Renal pelvis (tissue), 4 donors: Measurements from ENCODE around the gene ZRANB2. TPM values are rescaled to one million over a fixed set of nuclear protein-coding genes. Genes with fewer than 3 reads are reported as not detected.

ENCODE experiments used
- DNase-seq: peaks from one replicate; pipeline ENCODE4 v3.0.0-alpha.2; 2013
- polyA plus RNA-seq, 3 donors: library from polyadenylated mRNA; unstranded; fragments of 120-200 nt; gene quantifications; one replicate each; pipeline ENCODE4 v1.2.1, GENCODE V29; 2013; ENCODE audit not compliant: insufficient read length in 3 of 3

Gene ZRANB2
- polyA plus RNA-seq, 3 donors, result 143 to 203 (median 202) TPM

DNA sequence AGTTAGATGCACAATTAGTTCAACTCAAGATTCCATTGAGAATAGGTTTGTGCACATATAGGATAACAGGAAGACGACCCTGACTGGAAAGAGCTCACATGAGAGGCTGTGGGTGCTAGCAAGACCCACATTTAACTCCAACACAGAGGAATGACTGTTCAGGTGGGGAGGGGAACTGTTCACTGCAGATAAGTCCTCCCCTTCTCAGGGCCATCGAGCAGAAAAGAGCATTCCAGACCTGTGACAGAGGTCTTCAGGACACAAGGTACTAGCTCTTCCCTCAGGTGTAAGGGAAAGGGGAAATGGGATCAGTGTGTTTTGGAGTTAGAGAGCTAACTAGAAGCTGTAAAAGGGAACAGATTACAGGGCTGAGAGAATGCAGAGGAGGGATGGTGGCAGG lies 41.9 kb downstream of the ZRANB2 start:
- no peak for DNase-seq

DNA sequence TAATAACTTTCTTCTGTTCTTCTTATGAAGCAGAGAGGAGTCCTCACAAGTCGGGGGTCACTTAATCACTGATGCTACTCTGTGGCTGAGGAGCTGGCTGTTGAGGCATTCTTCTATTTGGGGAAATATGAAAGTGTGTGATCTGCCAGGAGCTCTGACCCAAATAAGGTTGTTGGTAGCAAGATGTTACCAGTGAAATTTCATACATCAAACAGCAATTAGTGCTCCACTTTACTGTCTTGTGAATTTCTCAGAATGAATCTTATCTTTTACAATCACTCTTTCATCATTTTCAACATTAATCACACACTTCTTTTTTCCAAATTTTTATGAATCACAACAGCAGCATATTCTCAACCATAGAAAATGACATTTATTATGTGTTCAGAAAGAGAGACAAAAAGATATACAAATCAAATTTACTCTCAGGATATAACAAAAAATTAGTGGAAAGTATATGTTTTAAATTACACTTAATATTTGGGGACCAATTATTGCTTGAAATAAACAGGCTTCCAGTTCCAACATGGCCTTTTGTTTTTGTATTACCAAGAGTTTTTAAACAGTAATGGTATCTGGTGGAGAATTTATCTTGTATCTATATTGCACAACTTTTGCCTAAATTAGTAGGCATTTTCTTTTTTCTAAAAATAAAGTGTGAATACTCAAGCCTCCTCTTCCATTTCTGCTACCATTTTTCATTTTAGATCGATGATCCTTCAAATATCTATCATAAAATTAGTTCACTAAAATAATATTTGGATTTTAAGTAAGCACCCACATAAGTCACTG lies 42.8 kb downstream of the ZRANB2 start:
- no peak for DNase-seq

DNA sequence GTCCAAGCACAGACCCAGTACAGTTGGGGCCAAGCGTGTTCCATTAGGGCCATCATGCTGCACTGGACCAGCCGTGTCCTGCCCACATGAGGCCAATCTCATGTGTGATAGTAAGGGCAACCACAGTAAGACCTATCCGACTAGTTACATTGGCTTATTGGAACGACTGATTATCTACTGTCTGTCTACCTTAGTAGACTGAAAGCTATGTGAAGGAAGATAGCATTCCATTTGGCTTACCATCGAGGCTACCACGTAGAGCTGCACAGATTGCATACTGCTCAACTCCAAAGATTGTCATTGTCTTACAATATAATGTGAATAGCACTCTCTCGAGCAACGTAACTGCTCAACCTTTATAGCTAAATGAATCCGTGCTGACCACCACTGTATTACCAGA lies 43.8 kb downstream of the ZRANB2 start:
- no peak for DNase-seq

DNA sequence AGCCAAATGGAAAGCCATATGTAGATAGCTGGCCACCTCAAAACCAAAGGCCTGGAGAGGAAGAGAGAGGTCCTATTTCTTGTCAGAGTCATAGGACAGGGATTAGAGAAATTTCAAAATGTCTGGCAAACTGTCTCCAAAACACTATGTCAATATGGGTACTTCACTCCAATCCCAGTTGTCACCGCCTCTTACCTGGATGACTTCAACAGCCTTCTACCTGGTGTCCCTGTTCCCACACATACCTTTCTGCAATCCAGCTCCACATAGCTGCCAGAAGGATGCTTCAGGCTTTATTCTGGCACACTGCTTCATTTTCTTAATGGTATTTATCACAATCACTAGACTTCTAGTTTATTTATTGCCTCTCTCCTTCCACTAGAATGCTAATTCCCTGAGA lies 47.7 kb downstream of the ZRANB2 start:
- no peak for DNase-seq

DNA sequence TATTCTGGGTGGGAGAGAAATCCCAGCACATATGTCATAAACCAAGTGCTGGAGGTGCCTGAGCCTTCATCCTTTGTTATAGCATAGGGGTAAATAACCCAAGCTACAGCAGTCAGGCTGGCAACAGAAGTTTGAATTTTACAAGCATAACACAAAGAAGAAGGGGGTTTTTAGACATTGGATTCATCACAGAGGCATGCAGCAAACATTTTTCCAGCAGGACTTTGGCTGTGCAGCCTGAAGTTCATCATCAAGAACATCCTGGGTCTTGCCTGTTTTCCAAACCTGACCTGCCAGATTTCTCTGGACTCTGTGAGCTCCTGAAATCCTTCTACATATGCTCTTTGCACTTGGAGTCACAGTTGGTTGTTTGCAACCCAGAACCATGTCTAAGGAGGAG lies 49.4 kb downstream of the ZRANB2 start:
- DNase-seq, result no peak

DNA sequence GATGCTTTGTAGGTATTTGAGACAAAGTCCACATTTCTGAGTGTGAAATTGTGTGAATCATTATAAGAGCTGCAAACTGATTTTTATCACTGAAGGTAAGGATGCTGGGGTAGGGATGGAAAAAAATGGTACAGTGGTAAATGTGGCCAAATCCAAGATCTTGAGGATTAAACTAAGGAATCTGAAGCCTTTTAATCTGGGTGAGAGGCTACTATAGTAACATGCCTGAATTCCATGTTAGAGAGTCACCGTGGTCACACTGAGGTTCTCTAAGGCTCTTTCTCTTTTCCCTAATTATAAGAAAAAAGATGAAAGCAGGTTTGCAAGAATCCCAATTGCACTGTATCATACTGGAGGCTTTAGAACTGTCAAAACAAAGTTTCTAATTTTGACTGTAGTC lies 50.8 kb downstream of the ZRANB2 start:
- no peak for DNase-seq

DNA sequence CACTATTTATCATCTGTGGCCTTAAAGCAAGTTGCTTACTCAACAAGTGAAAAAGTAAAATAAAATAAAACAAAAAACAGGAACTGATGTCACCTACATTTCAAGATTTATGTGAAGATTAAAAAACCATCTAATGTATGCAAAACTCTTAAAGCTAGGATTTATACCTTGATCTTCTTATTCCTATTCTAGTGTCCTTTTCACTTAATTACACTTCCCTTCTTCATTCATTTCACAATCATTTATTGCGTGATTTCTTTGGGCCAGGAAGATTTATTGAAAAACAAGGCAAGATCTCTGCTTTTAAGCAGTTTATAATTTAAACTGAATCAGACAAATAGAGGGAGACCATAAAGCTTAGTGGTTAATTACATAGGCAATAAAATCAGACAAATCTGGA lies 51.9 kb downstream of the ZRANB2 start:
- no peak for DNase-seq

DNA sequence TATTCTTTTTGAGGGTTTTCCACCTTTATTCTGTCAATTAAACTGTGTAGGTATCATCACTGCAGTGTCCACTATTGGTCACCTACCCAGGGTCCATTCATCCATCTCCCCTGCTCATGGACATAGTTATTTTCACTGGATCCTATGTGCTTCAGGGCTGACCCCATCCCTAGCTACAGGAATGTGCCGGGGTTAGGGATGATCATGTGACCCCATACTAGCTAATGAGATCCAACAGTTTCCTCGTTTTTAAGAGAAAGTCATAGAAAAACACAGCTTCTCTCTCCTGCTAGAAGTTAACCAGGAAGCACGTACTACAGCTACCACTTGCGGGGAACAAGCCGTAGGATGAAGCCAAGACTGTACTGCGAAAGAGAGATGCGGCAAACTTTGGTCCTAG lies 52.8 kb downstream of the ZRANB2 start:
- DNase-seq, result no peak

DNA sequence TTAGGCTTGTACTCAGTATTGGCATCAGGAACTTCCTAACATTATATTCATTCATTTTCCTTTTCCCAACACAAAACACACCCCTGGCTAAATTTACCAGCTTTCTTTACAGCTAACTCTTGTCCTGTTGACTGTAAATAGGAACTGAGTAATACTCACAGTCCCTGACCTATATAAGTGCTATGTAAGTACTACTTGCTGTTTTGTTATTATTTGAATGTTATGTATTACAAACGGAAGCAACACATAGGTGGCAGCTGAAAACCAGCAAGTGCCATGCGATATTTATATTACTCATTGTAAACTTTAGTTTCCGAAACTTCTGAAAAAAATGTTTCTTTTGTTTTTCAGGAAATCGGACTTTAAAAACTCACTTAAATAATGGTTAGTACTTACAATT lies 54.7 kb downstream of the ZRANB2 start:
- DNase-seq, result no peak

DNA sequence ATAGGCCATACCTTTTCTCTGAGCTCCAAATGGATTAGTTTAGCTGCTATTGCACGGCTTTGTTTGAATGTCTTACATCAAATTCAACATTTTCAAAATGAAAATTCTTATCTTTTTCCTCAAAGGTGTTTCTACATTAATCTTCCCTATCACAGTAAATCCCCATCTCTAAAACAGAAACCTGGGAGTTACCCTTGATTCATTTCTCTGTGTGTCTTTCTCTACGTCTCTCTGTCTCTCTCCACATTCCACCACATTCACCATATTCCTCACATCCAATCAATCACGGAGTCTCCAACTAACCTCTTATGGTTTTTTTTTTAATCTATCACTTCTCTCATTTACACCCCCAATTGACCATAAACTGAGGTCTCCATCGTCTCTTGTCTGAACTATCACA lies 57.3 kb downstream of the ZRANB2 start:
- DNase-seq, result no peak

DNA sequence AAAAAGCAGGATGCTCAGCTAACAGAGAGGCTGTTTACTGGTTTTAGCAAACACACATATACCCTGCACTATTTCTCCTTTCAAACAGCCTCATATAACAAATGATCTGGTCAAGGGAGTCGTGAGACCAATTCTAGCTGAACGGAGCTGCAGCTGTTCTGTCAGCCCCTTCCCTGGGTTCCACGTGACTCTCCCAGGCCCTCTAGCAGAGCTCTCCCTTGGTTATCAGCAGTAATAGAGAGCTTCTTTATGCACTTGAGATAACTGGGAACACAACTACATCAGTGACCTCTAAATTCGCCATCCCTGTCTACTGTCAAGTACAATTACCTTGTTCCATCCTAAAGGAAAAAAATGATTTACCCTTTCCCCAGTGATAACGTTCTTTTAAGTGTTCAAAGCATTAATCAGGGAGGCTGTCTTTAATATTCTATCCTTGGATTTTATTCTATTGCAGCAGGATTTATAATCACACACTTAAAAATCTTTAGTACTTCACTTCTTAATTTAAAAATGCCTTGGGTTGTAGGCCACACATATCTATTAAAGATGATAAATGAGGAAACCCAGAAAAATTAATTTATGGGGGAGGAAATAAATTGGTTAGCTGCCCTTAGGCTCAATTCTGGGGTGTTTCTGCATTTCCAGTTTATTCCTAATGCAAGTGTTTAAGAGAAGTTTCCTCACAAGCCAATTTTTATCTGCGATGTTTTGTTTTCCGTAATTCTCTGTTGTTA lies 61.4 kb downstream of the ZRANB2 start:
- no peak for DNase-seq

DNA sequence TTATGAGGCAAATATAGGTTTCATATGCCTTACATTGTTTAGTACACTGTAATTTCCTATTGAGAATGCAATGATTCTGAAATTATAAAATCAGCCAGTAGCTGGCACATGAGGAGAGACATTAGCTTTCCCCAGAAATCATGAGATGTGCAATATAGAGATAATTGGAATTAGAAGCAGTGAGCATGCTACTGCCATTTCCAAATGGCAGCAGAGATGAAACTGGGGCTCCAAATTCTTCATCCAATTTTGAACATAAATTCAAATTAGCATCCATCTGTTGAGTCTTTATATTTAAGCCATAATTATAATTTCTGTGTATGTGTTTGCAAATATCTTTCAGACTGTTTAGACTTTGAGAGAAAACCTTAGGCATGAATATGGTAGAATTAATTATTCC lies 62.0 kb downstream of the ZRANB2 start:
- no peak for DNase-seq

DNA sequence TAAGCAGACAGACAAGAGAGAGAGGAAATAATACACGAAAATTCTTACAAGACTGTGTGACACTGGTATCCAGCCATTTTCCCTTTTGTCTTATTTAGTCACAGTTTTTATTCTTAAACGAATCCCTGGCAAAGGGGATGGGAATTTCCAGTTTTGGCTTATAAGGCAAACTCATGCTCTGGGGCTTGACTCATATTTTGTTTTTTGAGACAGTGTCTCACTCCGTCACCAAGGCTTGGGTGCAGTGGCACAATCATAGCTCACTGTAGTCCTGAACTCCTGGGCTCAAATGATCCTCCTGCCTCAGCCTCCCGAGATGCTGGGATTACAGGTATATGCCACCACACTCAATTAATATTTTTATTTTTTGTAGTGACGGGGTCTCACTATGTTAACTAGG lies 65.1 kb downstream of the ZRANB2 start:
- DNase-seq, result no peak

DNA sequence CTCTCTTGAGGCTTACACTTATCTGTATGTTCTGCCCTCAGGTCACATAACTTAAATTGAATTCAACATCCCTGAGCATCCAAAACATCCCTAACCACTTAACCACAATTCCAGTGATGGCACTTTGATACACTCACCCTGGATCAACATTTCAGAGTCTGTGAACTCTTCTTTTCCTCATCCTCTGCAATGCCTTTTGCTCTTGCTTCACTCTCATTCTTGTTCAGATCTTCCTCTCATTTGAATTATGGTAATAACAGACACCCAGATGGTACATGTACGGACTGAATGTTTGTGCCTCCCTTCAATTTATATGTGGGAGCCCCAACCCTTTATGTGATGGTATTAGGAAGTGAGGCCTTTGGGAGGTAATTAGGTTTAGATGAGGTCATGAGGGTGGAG lies 66.7 kb downstream of the ZRANB2 start:
- DNase-seq, result no peak

Other genes with a start within 250 kb of the ZRANB2 start
- 10 to 100 TPM; 37.4 to 46.8 (median 38.9) TPM for gene PTGER3, start 33.2 kb downstream of the ZRANB2 start, polyA plus RNA-seq